HG03342 (cell line): ENCODE measurements around the gene POLR3K.
"Not testable (repeated sequence)": the region's sequence is repeated elsewhere in the genome, so short reads cannot be mapped to it uniquely, and the experiment has no call there.

Source experiments
- ATAC-seq: cut with Tn5 transposase; IDR thresholded peaks from one replicate; pipeline ENCODE4 v1.9.1; 2021; ENCODE audit warnings: mild to moderate bottlenecking, moderate library complexity; ENCODE audit not compliant: unreplicated experiment

POLR3K gene

GRCh38 chr16:47234-47633 lies 6.2 kb downstream of the POLR3K start:
- ATAC-seq, result no peak

- ATAC-seq, result not testable (repeated sequence)
Observed at GRCh38 chr16:46510-46909, 6.9 kb downstream of the POLR3K start.

GRCh38 chr16:45454-45853 lies 8.0 kb downstream of the POLR3K start:
- ATAC-seq, result no peak

GRCh38 chr16:44655-45054 lies 8.8 kb downstream of the POLR3K start:
- ATAC-seq, result no peak

GRCh38 chr16:43294-43693 lies 10.1 kb downstream of the POLR3K start:
- no peak for ATAC-seq

GRCh38 chr16:42691-43090 lies 10.7 kb downstream of the POLR3K start:
- ATAC-seq, result no peak

GRCh38 chr16:42069-42457 lies 11.3 kb downstream of the POLR3K start:
- ATAC-seq, result no peak

- no peak for ATAC-seq
Observed at GRCh38 chr16:41439-42068, 11.9 kb downstream of the POLR3K start.

GRCh38 chr16:38941-39892 lies 14.2 kb downstream of the POLR3K start:
- peak; percentile 69 for ATAC-seq

GRCh38 chr16:38206-38605 lies 15.2 kb downstream of the POLR3K start:
- not testable (repeated sequence) for ATAC-seq

GRCh38 chr16:37511-37910 lies 15.9 kb downstream of the POLR3K start:
- no peak for ATAC-seq

- ATAC-seq, result no peak
Observed at GRCh38 chr16:36336-36984, 16.9 kb downstream of the POLR3K start.

- ATAC-seq, result no peak
Observed at GRCh38 chr16:35678-36305, 17.6 kb downstream of the POLR3K start.

GRCh38 chr16:35011-35677 lies 18.3 kb downstream of the POLR3K start:
- ATAC-seq, result no peak

GRCh38 chr16:34648-34987 lies 18.8 kb downstream of the POLR3K start:
- no peak for ATAC-seq

- ATAC-seq, result no peak
Observed at GRCh38 chr16:33877-34647, 19.3 kb downstream of the POLR3K start.

GRCh38 chr16:33154-33876 lies 20.1 kb downstream of the POLR3K start:
- ATAC-seq, result not testable (repeated sequence)

- ATAC-seq, result not testable (repeated sequence)
Observed at GRCh38 chr16:30627-31026, 22.8 kb downstream of the POLR3K start.

GRCh38 chr16:25926-26348 lies 27.5 kb downstream of the POLR3K start:
- ATAC-seq, result peak; percentile 52
